HEK293 (cell line): ENCODE data around the gene DYNLT2B.

Source experiments
- CTCF ChIA-PET: fragments of 350-600 bp; formaldehyde crosslinking; extraction: SDS; loops from one replicate; lab custom pipeline; 2021; ENCODE audit warnings: antibody characterized with exemption; lab: Yijun Ruan, JAX
- POLR2A ChIA-PET: fragments of 300-600 bp; formaldehyde crosslinking; extraction: SDS; loops from one replicate; lab custom pipeline; 2020; ENCODE audit warnings: antibody characterized with exemption, inconsistent platforms; lab: Yijun Ruan, JAX
- H3K27ac ChIP-seq: fragments of 200-500 bp; sonication (Bioruptor generic); 2 replicates; pipeline ENCODE4 v1.5.1; 2014; ENCODE audit warnings: low read depth, low read length, control low read depth, inconsistent platforms; ENCODE audit errors: extremely low read depth
- H3K36me3 ChIP-seq, 2 experiments: fragments of 200-500 bp in 1 of 2; sonication (Bioruptor generic) in 1 of 2; 1 replicate in 1 of 2; 2 replicates in 1 of 2; pipeline ENCODE4 v1.5.1; 2014 to 2017; ENCODE audit warnings: inconsistent platforms in 2 of 2, low read length in 2 of 2; ENCODE audit not compliant: control insufficient read depth in 2 of 2, insufficient read depth in 1 of 2
- H3K4me1 ChIP-seq: fragments of 200-500 bp; sonication (Bioruptor generic); 2 replicates; pipeline ENCODE4 v1.5.1; 2014; ENCODE audit warnings: mild to moderate bottlenecking, low read length, inconsistent platforms; ENCODE audit not compliant: control insufficient read depth, insufficient read depth
- H3K4me3 ChIP-seq: 2 replicates; pipeline ENCODE4 v1.5.1; 2011; ENCODE audit warnings: low read depth, mild to moderate bottlenecking, control low read depth, low read length, moderate library complexity
- H3K9me3 ChIP-seq: fragments of 200-500 bp; sonication (Bioruptor generic); 2 replicates; pipeline ENCODE4 v1.5.1; 2014; ENCODE audit warnings: low read depth, low read length, inconsistent platforms; ENCODE audit not compliant: control insufficient read depth, insufficient read depth
- ATF2 ChIP-seq: fragments of 450-650 bp; formaldehyde crosslinking; IDR thresholded peaks from 2 replicates; pipeline ENCODE4 v1.5.1; 2016; ENCODE audit warnings: missing biosample characterization, missing genetic modification characterization, low read depth
- BCL11A ChIP-seq: fragments of 450-650 bp; formaldehyde crosslinking; IDR thresholded peaks from 2 replicates; pipeline ENCODE4 v1.5.1; 2016; ENCODE audit warnings: low read depth, missing biosample characterization, missing genetic modification characterization
- BCL11B ChIP-seq: fragments of 450-650 bp; formaldehyde crosslinking; IDR thresholded peaks from 2 replicates; pipeline ENCODE4 v1.5.1; 2016; ENCODE audit warnings: low read depth, missing biosample characterization, missing genetic modification characterization
- GLI2 ChIP-seq: fragments of 450-650 bp; formaldehyde crosslinking; IDR thresholded peaks from 2 replicates; pipeline ENCODE4; 2017; ENCODE audit warnings: missing biosample characterization, missing genetic modification characterization, low read depth, borderline replicate concordance
- GLIS1 ChIP-seq: fragments of 450-650 bp; formaldehyde crosslinking; IDR thresholded peaks from 2 replicates; pipeline ENCODE4 v1.5.1; 2016; ENCODE audit warnings: missing biosample characterization, missing genetic modification characterization
- PBX3 ChIP-seq: sonication (generic); formaldehyde crosslinking; IDR thresholded peaks from 2 replicates; pipeline ENCODE4 v1.8.1; 2022; ENCODE audit warnings: mild to moderate bottlenecking, moderate library complexity, missing genetic modification reagents
- RBAK ChIP-seq: fragments of 450-650 bp; formaldehyde crosslinking; IDR thresholded peaks from 2 replicates; pipeline ENCODE4 v1.5.1; 2016; ENCODE audit warnings: missing biosample characterization, missing genetic modification characterization
- TCF7L2 ChIP-seq: IDR thresholded peaks from 2 replicates; pipeline ENCODE4 v1.6.1; 2011; ENCODE audit warnings: low read depth, mild to moderate bottlenecking, inconsistent platforms, low read length, moderate library complexity, borderline replicate concordance
- ZNF132 ChIP-seq: fragments of 450-650 bp; formaldehyde crosslinking; IDR thresholded peaks from 2 replicates; pipeline ENCODE4 v1.5.1; 2017; ENCODE audit warnings: missing biosample characterization, missing genetic modification characterization, borderline replicate concordance
- ZNF146 ChIP-seq: fragments of 450-650 bp; formaldehyde crosslinking; IDR thresholded peaks from 2 replicates; pipeline ENCODE4 v1.5.1; 2016; ENCODE audit warnings: missing biosample characterization, missing genetic modification characterization
- ZNF184 ChIP-seq: fragments of 450-650 bp; IDR thresholded peaks from 2 replicates; pipeline ENCODE4 v1.5.1; 2018; ENCODE audit warnings: missing biosample characterization, mild to moderate bottlenecking, missing genetic modification characterization
- ZNF211 ChIP-seq: fragments of 450-650 bp; formaldehyde crosslinking; IDR thresholded peaks from 2 replicates; pipeline ENCODE4 v1.5.1; 2016; ENCODE audit warnings: low read depth, missing biosample characterization, missing genetic modification characterization
- ZNF248 ChIP-seq: fragments of 450-650 bp; formaldehyde crosslinking; IDR thresholded peaks from 2 replicates; pipeline ENCODE4 v1.5.1; 2017; ENCODE audit warnings: missing biosample characterization, missing genetic modification characterization
- ZNF391 ChIP-seq: fragments of 450-650 bp; formaldehyde crosslinking; IDR thresholded peaks from 2 replicates; pipeline ENCODE4 v1.5.1; 2016; ENCODE audit warnings: low read depth, missing biosample characterization, missing genetic modification characterization, borderline replicate concordance
- ZNF518A ChIP-seq: fragments of 450-650 bp; formaldehyde crosslinking; conservative IDR thresholded peaks from 2 replicates; pipeline ENCODE4 v1.5.1; 2016; ENCODE audit warnings: low read depth, missing biosample characterization, missing genetic modification characterization
- ZNF529 ChIP-seq: fragments of 450-650 bp; formaldehyde crosslinking; IDR thresholded peaks from 2 replicates; pipeline ENCODE4 v1.5.1; 2017; ENCODE audit warnings: missing genetic modification characterization, missing biosample characterization; ENCODE audit not compliant: insufficient replicate concordance
- ZNF747 ChIP-seq: fragments of 450-650 bp; formaldehyde crosslinking; IDR thresholded peaks from 2 replicates; pipeline ENCODE4 v1.5.1; 2016; ENCODE audit warnings: missing biosample characterization, missing genetic modification characterization
- ZSCAN23 ChIP-seq: fragments of 450-650 bp; formaldehyde crosslinking; IDR thresholded peaks from 2 replicates; pipeline ENCODE4 v1.5.1; 2016; ENCODE audit warnings: missing biosample characterization, missing genetic modification characterization
- ZSCAN5A ChIP-seq: fragments of 450-650 bp; formaldehyde crosslinking; IDR thresholded peaks from 2 replicates; pipeline ENCODE4 v1.5.1; 2016; ENCODE audit warnings: missing biosample characterization, missing genetic modification characterization

DYNLT2B gene

GRCh38 chr3:196260784-196261183 is 57.3 kb downstream of the DYNLT2B start:
- Histone ChIP-seq H3K4me1 (no peaks in the 10 kb centered on the region), H3K9me3 (no peaks in the 10 kb centered on the region), H3K4me3 (no peak overlapping the region), H3K27ac (no peak overlapping the region), H3K36me3 (peaks cover 8 to 32% of the 10 kb centered on the region in 2 experiments; a peak in 2 of 3 replicates)
- CTCF ChIA-PET: no interaction called here
- TF ChIP-seq ZNF391 (tag by site-specific recombination) (no peak), ZNF146 (tag by site-specific recombination) (peak; percentile 94), PBX3 (CRISPR knock-in tag) (no peak)
- TF ChIP-seq, all 188 proteins: peak for 1
- POLR2A ChIA-PET: no interaction called here

- Histone ChIP-seq H3K27ac (no peak overlapping the region), H3K36me3 (peaks cover 5 to 41% of the 10 kb centered on the region in 2 experiments; a peak in 2 of 3 replicates), H3K4me3 (no peak overlapping the region), H3K9me3 (no peaks in the 10 kb centered on the region), H3K4me1 (no peaks in the 10 kb centered on the region)
- POLR2A ChIA-PET: no interaction called here
- TF ChIP-seq RBAK (tag by site-specific recombination): no peak
- no peak for TF ChIP-seq TCF7L2
- no peak for TF ChIP-seq GLIS1 (tag by site-specific recombination)
- no peak for TF ChIP-seq ZNF529 (tag by site-specific recombination)
- no peak for TF ChIP-seq ZSCAN23
- TF ChIP-seq ZNF747 (tag by site-specific recombination): no peak
- no peak for TF ChIP-seq ZNF132 (tag by site-specific recombination)
- no peak for TF ChIP-seq ZNF518A (tag by site-specific recombination)
- no peak for TF ChIP-seq ZNF248 (tag by site-specific recombination)
- TF ChIP-seq BCL11B: no peak
- TF ChIP-seq ATF2: no peak
- no peak for TF ChIP-seq ZNF211 (tag by site-specific recombination)
- no peak for TF ChIP-seq BCL11A
- no peak for TF ChIP-seq ZSCAN5A
- no peak for TF ChIP-seq GLI2 (tag by site-specific recombination)
- TF ChIP-seq ZNF184 (tag by site-specific recombination): no peak
- CTCF ChIA-PET: interaction anchor here (0.6 to 3.0 kb wide), 3 partner anchors 9 to 685 kb away, joined by 3 to 18 read pairs (median 4); no protein-coding TSS in a partner anchor
Measured at GRCh38 chr3:196255776-196256175, 62.3 kb downstream of the DYNLT2B start.
